H1 (cell line): ENCODE data around the gene SLC23A2.

ENCODE experiments used
- ASH2L ChIP-seq: fragments of 200-600, 300-600 bp; sonication (generic); IDR thresholded peaks from one replicate; pipeline ENCODE4 v1.7.1; 2017; ENCODE audit warnings: low read length
- CEBPB ChIP-seq: IDR thresholded peaks from 2 replicates; pipeline ENCODE4 v1.6.1; 2012; ENCODE audit warnings: low read depth, low read length
- EP300 ChIP-seq, 2 experiments: IDR thresholded peaks; 1 replicate in 1 of 2; 2 replicates in 1 of 2; pipeline ENCODE4 v1.6.1; 2011 to 2012; ENCODE audit warnings: low read depth in 2 of 2, low read length in 2 of 2, mild to moderate bottlenecking in 2 of 2, borderline replicate concordance in 1 of 2, inconsistent platforms in 1 of 2, moderate library complexity in 1 of 2
- GABPA ChIP-seq: IDR thresholded peaks from 2 replicates; pipeline ENCODE4 v1.6.1; 2011; ENCODE audit warnings: mild to moderate bottlenecking, low read length, moderate library complexity, borderline replicate concordance; ENCODE audit not compliant: insufficient read depth
- KDM4A ChIP-seq: IDR thresholded peaks from one replicate; pipeline ENCODE4 v1.7.1; 2012; ENCODE audit warnings: low read depth, mild to moderate bottlenecking, moderate library complexity, low read length, inconsistent platforms; ENCODE audit not compliant: severe bottlenecking
- MAFK ChIP-seq: IDR thresholded peaks from 2 replicates; pipeline ENCODE4 v1.6.1; 2012; ENCODE audit warnings: low read depth, mild to moderate bottlenecking, improper control_type of control experiment, low read length
- POLR2A ChIP-seq, 2 experiments: IDR thresholded peaks; 1 replicate in 1 of 2; 2 replicates in 1 of 2; pipeline ENCODE4 v1.6.1; 2011; ENCODE audit warnings: low read depth in 2 of 2, low read length in 2 of 2, mild to moderate bottlenecking in 2 of 2; ENCODE audit errors: control extremely low read depth in 1 of 2
- RAD21 ChIP-seq, 2 experiments: IDR thresholded peaks in 1 of 2; conservative IDR thresholded peaks in 1 of 2; 2 replicates each; pipeline ENCODE4 v1.6.1; 2011; ENCODE audit warnings: low read depth in 2 of 2, low read length in 2 of 2, improper control_type of control experiment in 1 of 2, inconsistent platforms in 1 of 2, mild to moderate bottlenecking in 1 of 2, moderate library complexity in 1 of 2
- RXRA ChIP-seq: IDR thresholded peaks from 2 replicates; pipeline ENCODE4 v1.6.1; 2011; ENCODE audit warnings: low read depth, mild to moderate bottlenecking, low read length, moderate library complexity; ENCODE audit not compliant: insufficient read depth
- SIN3A ChIP-seq, 2 experiments: IDR thresholded peaks in 1 of 2; conservative IDR thresholded peaks in 1 of 2; 2 replicates each; pipeline ENCODE4 v1.6.1; 2011 to 2012; ENCODE audit warnings: low read length in 2 of 2, improper control_type of control experiment in 1 of 2, low read depth in 1 of 2, mild to moderate bottlenecking in 1 of 2
- TCF12 ChIP-seq: IDR thresholded peaks from 2 replicates; pipeline ENCODE4 v1.6.1; 2011; ENCODE audit warnings: low read depth, mild to moderate bottlenecking, low read length
- YY1 ChIP-seq: IDR thresholded peaks from 2 replicates; pipeline ENCODE4 v1.6.1; 2011; ENCODE audit warnings: low read depth, mild to moderate bottlenecking, low read length
- TF ChIP-seq, protein P1 (sequence below), 3 experiments: IDR thresholded peaks; 1 replicate in 2 of 3; 2 replicates in 1 of 3; pipeline versions ENCODE4 v1.5.1 to v1.6.1; 2011; ENCODE audit warnings: low read length in 3 of 3, mild to moderate bottlenecking in 3 of 3, inconsistent platforms in 2 of 3, low read depth in 1 of 3, moderate library complexity in 1 of 3; ENCODE audit not compliant: insufficient read depth in 1 of 3; ENCODE audit errors: control extremely low read depth in 1 of 3
- TF ChIP-seq, protein P2 (sequence below): IDR thresholded peaks from 2 replicates; pipeline ENCODE4 v1.6.1; 2012; ENCODE audit warnings: inconsistent platforms

DNA sequence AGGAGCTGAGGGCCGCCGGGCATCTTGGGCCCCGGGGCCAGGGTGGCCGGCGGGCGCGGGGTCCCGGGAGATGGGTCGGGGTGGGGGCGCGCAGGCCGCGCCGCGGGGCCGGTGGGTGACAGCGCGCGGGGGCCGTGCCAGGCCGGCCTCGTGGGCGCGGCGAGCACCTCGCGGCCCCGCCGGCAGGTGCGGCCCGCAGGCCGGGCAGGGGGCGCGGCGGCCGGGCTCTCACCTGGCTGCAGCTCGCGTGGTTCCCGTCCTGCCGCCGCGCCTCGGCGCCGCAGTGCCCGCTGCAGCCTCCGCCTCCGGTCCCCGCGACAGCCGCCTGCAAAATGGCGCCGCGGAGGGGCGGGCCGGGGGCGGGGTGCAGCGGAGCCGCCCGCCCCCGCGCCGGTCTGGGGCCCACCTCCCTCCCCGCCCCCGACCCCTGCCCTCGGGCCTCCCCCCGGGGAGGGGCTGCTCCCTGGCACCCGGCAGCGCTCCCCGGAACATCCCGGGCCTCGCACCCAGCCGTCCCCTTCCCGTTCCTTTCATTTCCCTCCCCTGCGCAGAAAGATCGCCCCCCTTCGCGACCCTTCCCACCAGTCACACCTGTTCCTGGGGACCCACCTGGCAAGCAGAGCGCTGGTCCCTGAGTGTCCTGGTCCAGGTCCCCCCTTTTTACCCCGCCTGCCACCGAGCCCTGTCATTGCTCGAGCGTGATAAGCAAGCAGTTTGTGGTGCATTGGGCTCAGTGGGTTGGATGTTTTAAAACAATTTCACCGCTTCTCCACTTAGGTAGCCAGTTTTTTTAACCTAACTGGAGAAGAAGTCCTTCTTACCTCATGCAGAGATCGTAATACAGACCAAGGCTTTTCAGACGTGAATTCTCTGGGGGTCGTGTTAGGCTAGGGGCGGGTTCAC, at the start of gene SLC23A2:
- TF ChIP-seq RXRA, result no peak
- TF ChIP-seq, protein P1, sequence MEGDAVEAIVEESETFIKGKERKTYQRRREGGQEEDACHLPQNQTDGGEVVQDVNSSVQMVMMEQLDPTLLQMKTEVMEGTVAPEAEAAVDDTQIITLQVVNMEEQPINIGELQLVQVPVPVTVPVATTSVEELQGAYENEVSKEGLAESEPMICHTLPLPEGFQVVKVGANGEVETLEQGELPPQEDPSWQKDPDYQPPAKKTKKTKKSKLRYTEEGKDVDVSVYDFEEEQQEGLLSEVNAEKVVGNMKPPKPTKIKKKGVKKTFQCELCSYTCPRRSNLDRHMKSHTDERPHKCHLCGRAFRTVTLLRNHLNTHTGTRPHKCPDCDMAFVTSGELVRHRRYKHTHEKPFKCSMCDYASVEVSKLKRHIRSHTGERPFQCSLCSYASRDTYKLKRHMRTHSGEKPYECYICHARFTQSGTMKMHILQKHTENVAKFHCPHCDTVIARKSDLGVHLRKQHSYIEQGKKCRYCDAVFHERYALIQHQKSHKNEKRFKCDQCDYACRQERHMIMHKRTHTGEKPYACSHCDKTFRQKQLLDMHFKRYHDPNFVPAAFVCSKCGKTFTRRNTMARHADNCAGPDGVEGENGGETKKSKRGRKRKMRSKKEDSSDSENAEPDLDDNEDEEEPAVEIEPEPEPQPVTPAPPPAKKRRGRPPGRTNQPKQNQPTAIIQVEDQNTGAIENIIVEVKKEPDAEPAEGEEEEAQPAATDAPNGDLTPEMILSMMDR (IDR thresholded peaks at IDR 0.05; ENCODE audit: control extremely low read depth in 1 of 3, insufficient read depth in 1 of 3, low read depth in 1 of 3, low read length in 3 of 3), result no peak
- no peak for TF ChIP-seq EP300 (IDR thresholded peaks at IDR 0.05; ENCODE audit: borderline replicate concordance in 1 of 2, low read depth in 2 of 2, low read length in 2 of 2)
- TF ChIP-seq, protein P2, sequence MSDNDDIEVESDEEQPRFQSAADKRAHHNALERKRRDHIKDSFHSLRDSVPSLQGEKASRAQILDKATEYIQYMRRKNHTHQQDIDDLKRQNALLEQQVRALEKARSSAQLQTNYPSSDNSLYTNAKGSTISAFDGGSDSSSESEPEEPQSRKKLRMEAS, result no peak
- peak; percentile 39 for TF ChIP-seq ASH2L
- TF ChIP-seq YY1, result peak; percentile 80; the same call in 1 of the 2 replicates
- no peak for TF ChIP-seq TCF12
- no peak for TF ChIP-seq RAD21 (IDR thresholded peaks at IDR 0.05 in 1 of 2, conservative IDR thresholded peaks at IDR 0.05 in 1 of 2; ENCODE audit: low read depth in 2 of 2, low read length in 2 of 2)
- TF ChIP-seq POLR2A (IDR thresholded peaks at IDR 0.05; ENCODE audit: control extremely low read depth in 1 of 2, low read depth in 2 of 2, low read length in 2 of 2), result no peak
- peak; percentile 50 for TF ChIP-seq KDM4A
- TF ChIP-seq SIN3A (conservative IDR thresholded peaks at IDR 0.05 in 1 of 2, IDR thresholded peaks at IDR 0.05 in 1 of 2; ENCODE audit: low read depth in 1 of 2, low read length in 2 of 2), result no peak
- no peak for TF ChIP-seq GABPA
- TF ChIP-seq CEBPB, result no peak
- TF ChIP-seq MAFK, result no peak
